LHCN-M2 (cell line): ENCODE data around the gene SALL4. TPM values are rescaled to one million over a fixed set of nuclear protein-coding genes. Genes with fewer than 3 reads are reported as not detected.
"Not testable (repeated sequence)": the region's sequence is repeated elsewhere in the genome, so short reads cannot be mapped to it uniquely, and the experiment has no call there.

Source experiments
- DNase-seq: peaks from one replicate; pipeline ENCODE4 v3.0.0-alpha.2; 2012; ENCODE audit warnings: low read depth
- total RNA-seq: library from RNA; depleted of rRNA; stranded (reverse); fragments of >200 nt; gene quantifications from 2 replicates; pipeline ENCODE4 v1.2.3, GENCODE V29; 2014; rRNA removed

SALL4 gene
- total RNA-seq, 1 experiment from 2014 or later = not detected

DNA sequence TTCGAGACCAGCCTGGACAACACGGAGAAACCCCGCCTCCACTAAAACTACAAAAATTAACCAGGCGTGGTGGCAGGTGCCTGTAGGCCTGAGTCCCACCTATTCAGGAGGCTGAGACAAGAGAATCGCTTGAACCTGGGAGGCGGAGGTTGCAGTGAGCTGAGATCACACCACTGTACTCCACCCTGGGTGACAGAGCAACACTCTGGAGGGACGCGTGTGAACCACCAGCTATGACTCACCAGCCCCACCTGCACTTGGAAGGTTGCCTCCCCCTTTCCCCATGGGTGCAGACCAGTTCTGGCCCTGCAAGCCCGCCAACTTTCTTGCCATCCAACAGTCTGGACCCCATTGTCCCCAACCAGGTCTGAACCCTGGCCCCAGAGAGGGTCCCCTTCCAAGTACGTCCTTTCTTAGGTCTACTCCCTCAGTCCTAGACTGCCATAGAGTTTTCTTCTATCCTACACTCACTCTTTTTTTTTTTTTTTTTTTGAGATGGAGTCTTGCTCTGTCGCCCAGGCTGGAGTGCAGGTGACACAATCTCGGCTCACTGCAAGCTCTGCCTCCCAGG, 63.4 kb downstream of the SALL4 start:
- no peak for DNase-seq

GRCh38 chr20:51738261-51738660, 64.1 kb downstream of the SALL4 start:
- DNase-seq = not testable (repeated sequence)

DNA sequence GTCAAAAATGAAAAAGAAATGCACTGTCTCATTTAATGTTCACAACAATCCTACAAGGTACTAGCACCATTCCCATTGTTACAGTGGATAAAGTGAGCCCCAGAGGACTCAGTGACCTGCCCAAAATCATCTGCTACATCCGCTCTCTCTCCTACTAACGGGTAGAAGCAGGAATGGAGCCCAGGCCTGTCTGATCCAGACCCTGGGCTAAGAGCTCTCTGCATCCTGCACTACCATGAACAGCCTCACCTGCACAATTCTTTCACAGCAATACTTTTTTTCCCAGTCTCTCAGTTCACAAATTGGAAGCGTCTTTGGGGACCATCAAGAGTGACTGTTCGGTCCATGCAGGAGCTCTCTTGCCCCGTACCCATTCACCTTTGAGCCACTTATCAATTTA, 65.4 kb downstream of the SALL4 start:
- DNase-seq = no peak

DNA sequence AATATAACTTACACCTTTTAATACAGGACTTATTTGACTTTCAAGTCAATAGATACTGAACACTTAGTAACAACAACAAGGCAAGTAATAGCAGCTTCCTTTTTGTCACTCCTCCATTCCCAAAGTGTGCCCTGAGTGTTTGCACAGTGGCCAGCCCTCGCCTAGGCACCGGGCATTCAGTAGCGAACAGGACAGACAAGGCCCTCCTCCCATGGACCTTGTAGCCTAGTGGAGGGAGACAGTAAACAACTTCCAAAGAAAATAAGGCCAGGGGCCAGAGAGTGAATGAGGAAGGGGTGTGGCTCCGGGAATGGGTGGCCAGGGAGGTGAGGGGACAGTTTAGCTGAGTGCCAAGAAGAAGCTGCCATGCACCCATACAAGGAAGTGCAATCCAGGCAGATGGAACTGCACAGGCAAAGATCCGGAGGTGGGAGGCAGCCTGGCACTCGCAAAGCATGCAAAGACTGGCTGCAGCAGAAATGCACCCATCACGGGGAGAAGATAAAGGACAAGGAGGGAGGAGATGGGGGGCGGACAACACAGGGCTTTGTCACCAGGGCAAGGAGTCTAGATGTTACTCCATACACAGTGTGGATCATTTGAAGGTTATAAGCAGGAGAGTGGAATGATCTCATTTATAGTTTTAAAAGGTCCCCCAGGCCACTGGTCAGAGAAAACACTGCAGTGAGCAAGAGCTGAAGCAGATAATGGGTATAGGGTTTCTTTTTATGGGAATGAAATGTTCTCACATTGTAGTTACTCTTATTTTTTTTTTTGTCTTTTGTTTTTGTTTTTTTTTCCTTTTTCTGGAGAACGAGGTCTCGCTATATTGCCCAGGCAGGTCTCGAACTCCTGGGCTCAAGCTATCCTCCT, 66.4 kb downstream of the SALL4 start:
- DNase-seq = no peak

DNA sequence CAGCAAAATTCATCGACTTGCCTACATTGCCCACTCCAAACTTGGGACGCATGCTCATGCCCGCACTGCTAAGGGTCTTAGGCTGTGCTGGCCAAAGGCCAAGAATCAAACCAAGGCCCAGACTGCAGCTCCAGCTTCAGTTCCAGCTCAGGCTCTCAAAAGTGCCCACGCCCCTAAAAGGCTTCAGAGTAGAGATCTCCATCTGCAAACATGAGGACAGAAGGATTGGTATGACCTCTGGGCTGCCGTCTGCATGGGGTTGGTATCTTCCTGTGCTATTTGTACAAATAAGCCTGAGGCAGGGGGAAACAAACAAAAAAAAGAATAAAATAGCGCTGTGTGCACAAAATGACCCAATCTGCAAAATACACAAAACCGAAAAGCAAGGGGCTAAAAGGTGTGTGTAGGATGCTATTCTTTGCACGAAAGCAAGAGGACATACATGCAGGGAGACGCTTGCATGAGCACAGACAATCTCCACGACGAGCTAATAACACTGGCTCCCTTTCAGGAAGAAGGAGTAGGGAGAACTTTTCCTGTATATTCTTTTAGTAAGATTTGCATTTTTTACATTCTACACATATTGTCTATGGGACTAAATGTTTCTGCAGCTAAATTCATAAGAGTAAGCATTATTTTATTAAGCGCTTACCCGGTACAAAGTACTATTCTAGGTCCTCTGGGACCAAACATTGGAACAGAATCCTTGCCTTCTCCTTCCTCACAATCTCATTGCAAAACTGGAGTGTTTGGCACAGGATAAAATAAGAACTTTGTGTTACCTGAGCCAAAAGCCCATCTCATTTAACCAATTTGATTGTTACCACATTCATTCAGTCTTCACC, 67.2 kb downstream of the SALL4 start:
- no peak for DNase-seq

DNA sequence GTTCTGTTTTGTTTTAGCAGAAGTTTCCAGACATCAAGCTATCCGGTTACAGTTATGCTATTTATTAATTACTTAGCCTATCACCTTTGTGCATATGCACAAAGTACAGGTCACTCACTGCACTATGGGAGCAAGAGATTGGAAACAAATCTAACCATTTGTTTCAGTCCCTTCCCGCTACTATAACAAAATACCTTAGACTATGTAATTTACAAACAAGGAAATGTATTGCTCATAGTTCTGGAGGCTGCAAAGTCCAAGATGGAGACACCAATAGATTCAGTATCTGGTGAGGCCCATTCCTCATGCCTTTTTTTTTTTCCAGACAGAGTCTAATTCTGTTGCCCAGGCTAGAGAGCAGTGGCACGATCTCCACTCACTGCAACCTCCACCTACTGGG, 69.3 kb downstream of the SALL4 start:
- no peak for DNase-seq

Other genes with a start within 250 kb of the SALL4 start
- 1.8 and 2.0 TPM in 2 replicates for gene ATP9A, start 34.1 kb downstream of the SALL4 start, total RNA-seq